CD4-positive, alpha-beta T cell (primary cell): Measurements from ENCODE around the gene VBP1. TPM values are rescaled to one million over a fixed set of nuclear protein-coding genes. Genes with fewer than 3 reads are reported as not detected.
A peak's percentile ranks its signal among the peaks of the same experiment; 100 is the strongest.

ENCODE experiments used
- ATAC-seq: fragments of 200-7000 bp; cut with Tn5 transposase; one replicate; pipeline ENCODE4 v1.10.0; 2022; ENCODE audit warnings: mild to moderate bottlenecking; ENCODE audit not compliant: poor library complexity
- CTCF ChIA-PET: fragments of 350-600 bp; sonication (Branson Sonifier 250); formaldehyde crosslinking; loops from one replicate; lab custom pipeline; 2021; ENCODE audit warnings: antibody characterized with exemption, inconsistent platforms; lab: Charles Lee
- POLR2A ChIA-PET: fragments of 350-600 bp; sonication (Branson Sonifier 250); formaldehyde crosslinking; loops from one replicate; lab custom pipeline; 2021; ENCODE audit warnings: antibody characterized with exemption, inconsistent platforms; lab: Charles Lee
- DNase-seq, 14 experiments: peaks; one replicate each; pipeline ENCODE4 v3.0.0-alpha.2; 2013 to 2020; ENCODE audit warnings: mixed read lengths in 2 of 14
- H3K27ac ChIP-seq, 2 donors: one replicate each; pipeline versions ENCODE4 v1.5.1 to v1.7.0; 2013; ENCODE audit warnings: low read length in 2 of 2, low read depth in 1 of 2, mild to moderate bottlenecking in 1 of 2
- H3K27me3 ChIP-seq, 2 experiments: 1 replicate in 1 of 2; 2 replicates in 1 of 2; pipeline versions ENCODE4 v1.6.1 to v1.7.0; 2013; ENCODE audit warnings: low read length in 2 of 2, control low read depth in 1 of 2, mild to moderate bottlenecking in 1 of 2, moderate library complexity in 1 of 2; ENCODE audit not compliant: insufficient read depth in 2 of 2, control insufficient read depth in 1 of 2
- H3K36me3 ChIP-seq: one replicate; pipeline ENCODE4 v1.6.1; 2013; ENCODE audit warnings: low read length, control low read depth; ENCODE audit not compliant: insufficient read depth
- H3K4me1 ChIP-seq: one replicate; pipeline ENCODE4 v1.6.1; 2013; ENCODE audit warnings: low read length, control low read depth; ENCODE audit not compliant: insufficient read depth
- H3K4me3 ChIP-seq: one replicate; pipeline ENCODE4 v1.5.1; 2013; ENCODE audit warnings: mild to moderate bottlenecking, low read length, moderate library complexity
- H3K9me3 ChIP-seq, 2 experiments: 1 replicate in 1 of 2; 2 replicates in 1 of 2; pipeline versions ENCODE4 v1.6.1 to v1.7.0; 2013; ENCODE audit warnings: low read length in 2 of 2, mild to moderate bottlenecking in 2 of 2, control low read depth in 1 of 2, moderate library complexity in 1 of 2; ENCODE audit not compliant: control insufficient read depth in 1 of 2, insufficient read depth in 1 of 2
- H3K27ac Mint-ChIP-seq: one replicate; pipeline ENCODE4 v1.8.0; 2020; ENCODE audit warnings: mixed read lengths
- H3K27me3 Mint-ChIP-seq: one replicate; pipeline ENCODE4 v1.8.0; 2021; ENCODE audit warnings: mixed read lengths
- H3K36me3 Mint-ChIP-seq: one replicate; pipeline ENCODE4 v1.8.0; 2021; ENCODE audit warnings: low read depth, mixed read lengths
- H3K4me1 Mint-ChIP-seq: one replicate; pipeline ENCODE4 v1.8.0; 2021; ENCODE audit warnings: low read depth, mixed read lengths
- H3K4me3 Mint-ChIP-seq: one replicate; pipeline ENCODE4 v1.8.0; 2020; ENCODE audit warnings: mild to moderate bottlenecking, mixed read lengths
- H3K9me3 Mint-ChIP-seq: one replicate; pipeline ENCODE4 v1.8.0; 2020; ENCODE audit warnings: mixed read lengths
- intact Hi-C, 2 experiments: fragments of 100-400 bp; cut with DNase I in 1 of 2; cut with micrococcal nuclease in 1 of 2; formaldehyde crosslinking; loops; one replicate each; pipeline versions ENCODE4 v1.15.1 to v1.9.0; 2023 to 2025; cut with DNase I, micrococcal nuclease
- total RNA-seq, 174 experiments: library from RNA in 2 of 174; stranded (reverse) in 2 of 174; gene quantifications; one replicate each; pipeline ENCODE4 v1.2.3 and lab custom pipeline; 2021 to 2026
- TF ChIP-seq, protein P1 (sequence below): fragments of 200-600 bp; IDR thresholded peaks from one replicate; pipeline ENCODE4 v1.8.0; 2022; ENCODE audit warnings: antibody characterized with exemption, mild to moderate bottlenecking

Gene VBP1
- total RNA-seq, 2 experiments from 2014 or later, result 8.5 to 8.7 TPM

DNA sequence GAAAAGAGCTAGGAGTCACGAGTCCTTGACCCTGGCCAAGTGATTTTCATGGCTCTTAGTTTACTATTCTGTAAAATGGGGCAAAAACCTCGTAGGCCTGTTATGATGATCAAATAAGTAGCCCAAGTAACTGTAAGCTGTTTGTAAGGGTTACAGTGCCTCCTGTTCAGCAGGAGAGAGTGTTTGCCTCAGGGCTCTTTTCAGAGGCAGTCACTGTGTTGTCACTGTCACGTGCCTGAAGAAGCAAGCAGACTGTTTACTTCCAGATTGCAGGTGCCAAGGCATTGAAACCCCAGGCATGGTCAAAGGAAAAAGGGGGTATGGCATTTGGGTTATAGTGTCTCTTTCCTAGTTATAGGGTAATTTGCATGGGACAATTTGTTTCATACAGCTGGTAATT is 43.5 kb downstream of the VBP1 start:
- Histone ChIP-seq H3K27ac (no peak overlapping the region), H3K27me3 (no peaks in the 10 kb centered on the region), H3K4me3 (no peak overlapping the region), H3K4me1 (peaks cover 5% of the 10 kb centered on the region), H3K9me3 (no peaks in the 10 kb centered on the region), H3K36me3 (peaks cover 14% of the 10 kb centered on the region)
- DNase-seq (no peak), ATAC-seq (no peak)
- intact Hi-C loops, result loop anchor here (5.0 kb wide), 1 partner anchor 42 kb away; the partner anchor contains the start of gene VBP1 (in 2 of the 2)
- no peak overlapping the region for H3K27ac Mint-ChIP-seq
- H3K27me3 Mint-ChIP-seq, result no peaks in the 10 kb centered on the region
- CTCF ChIA-PET, result no interaction called here
- H3K9me3 Mint-ChIP-seq, result no peaks in the 10 kb centered on the region
- peaks cover 21% of the 10 kb centered on the region for H3K36me3 Mint-ChIP-seq
- peaks cover 55% of the 10 kb centered on the region for H3K4me1 Mint-ChIP-seq
- POLR2A ChIA-PET, result no interaction called here
- no peak overlapping the region for H3K4me3 Mint-ChIP-seq
- TF ChIP-seq, protein P1, sequence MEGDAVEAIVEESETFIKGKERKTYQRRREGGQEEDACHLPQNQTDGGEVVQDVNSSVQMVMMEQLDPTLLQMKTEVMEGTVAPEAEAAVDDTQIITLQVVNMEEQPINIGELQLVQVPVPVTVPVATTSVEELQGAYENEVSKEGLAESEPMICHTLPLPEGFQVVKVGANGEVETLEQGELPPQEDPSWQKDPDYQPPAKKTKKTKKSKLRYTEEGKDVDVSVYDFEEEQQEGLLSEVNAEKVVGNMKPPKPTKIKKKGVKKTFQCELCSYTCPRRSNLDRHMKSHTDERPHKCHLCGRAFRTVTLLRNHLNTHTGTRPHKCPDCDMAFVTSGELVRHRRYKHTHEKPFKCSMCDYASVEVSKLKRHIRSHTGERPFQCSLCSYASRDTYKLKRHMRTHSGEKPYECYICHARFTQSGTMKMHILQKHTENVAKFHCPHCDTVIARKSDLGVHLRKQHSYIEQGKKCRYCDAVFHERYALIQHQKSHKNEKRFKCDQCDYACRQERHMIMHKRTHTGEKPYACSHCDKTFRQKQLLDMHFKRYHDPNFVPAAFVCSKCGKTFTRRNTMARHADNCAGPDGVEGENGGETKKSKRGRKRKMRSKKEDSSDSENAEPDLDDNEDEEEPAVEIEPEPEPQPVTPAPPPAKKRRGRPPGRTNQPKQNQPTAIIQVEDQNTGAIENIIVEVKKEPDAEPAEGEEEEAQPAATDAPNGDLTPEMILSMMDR, result no peak

DNA sequence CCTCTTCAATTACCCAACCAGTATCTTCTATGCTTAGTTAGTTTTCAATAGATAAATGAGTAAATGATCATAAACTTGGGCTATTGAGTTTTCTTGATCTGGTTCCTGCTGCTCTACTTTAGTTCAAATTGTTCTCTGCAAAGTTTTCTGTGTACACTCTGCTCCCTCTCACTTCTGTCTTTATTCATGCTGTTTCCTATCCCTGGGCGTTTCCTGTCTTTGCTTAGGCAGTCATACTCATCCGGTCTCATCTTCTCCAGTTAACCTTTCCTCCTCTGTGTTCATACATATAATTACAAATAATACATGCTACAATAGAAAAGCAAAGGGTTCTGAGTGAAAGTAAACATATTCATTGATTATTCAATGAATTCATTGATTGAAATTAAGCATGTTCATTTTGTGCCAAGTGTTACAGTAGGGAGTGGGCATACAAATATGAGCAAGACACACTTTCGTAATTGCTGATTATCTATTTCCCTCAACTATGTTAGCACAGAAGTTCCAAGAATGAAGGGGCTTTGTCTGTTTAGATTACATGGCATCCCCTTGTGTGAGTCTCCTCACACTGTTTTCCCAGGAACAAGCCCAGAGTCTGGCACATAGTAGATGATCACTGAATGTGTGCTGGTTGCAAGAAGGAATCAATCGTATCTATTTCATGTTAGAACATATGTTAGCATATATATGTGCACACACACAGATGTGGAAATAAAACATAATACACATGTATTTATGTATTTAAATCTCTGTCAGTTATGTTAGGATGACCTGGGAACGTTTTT is 46.9 kb downstream of the VBP1 start:
- Histone ChIP-seq H3K9me3 (no peaks in the 10 kb centered on the region), H3K36me3 (peaks cover 14% of the 10 kb centered on the region), H3K4me3 (peak overlapping the region; percentile 72), H3K27ac (peak overlapping the region; percentile 81 to 84), H3K4me1 (peaks cover 5% of the 10 kb centered on the region), H3K27me3 (no peaks in the 10 kb centered on the region)
- Mint-ChIP-seq H3K36me3 (peaks cover 16% of the 10 kb centered on the region), H3K4me3 (peak overlapping the region; percentile 74), H3K27me3 (no peaks in the 10 kb centered on the region), H3K4me1 (peaks cover 38% of the 10 kb centered on the region), H3K27ac (peak overlapping the region; percentile 77), H3K9me3 (no peaks in the 10 kb centered on the region)
- peak in 3 of 14 experiments; percentile 35 to 57 (median 37) for DNase-seq
- CTCF ChIA-PET, result interaction anchor here (2.1 kb wide), 1 partner anchor 47 kb away, joined by 6 read pairs; the partner anchor contains the start of gene VBP1
- TF ChIP-seq, protein P1, result no peak
- ATAC-seq, result peak; percentile 48
- POLR2A ChIA-PET, result interaction anchor here (1.6 to 3.3 kb wide), 2 partner anchors 46 to 236 kb away, joined by 4 to 13 read pairs; partner anchors contain the start of genes FUNDC2 and VBP1
- intact Hi-C loops, result loop anchor here (5.0 kb wide), 1 partner anchor 46 kb away; the partner anchor contains the start of gene VBP1 (in 2 of the 2)

DNA sequence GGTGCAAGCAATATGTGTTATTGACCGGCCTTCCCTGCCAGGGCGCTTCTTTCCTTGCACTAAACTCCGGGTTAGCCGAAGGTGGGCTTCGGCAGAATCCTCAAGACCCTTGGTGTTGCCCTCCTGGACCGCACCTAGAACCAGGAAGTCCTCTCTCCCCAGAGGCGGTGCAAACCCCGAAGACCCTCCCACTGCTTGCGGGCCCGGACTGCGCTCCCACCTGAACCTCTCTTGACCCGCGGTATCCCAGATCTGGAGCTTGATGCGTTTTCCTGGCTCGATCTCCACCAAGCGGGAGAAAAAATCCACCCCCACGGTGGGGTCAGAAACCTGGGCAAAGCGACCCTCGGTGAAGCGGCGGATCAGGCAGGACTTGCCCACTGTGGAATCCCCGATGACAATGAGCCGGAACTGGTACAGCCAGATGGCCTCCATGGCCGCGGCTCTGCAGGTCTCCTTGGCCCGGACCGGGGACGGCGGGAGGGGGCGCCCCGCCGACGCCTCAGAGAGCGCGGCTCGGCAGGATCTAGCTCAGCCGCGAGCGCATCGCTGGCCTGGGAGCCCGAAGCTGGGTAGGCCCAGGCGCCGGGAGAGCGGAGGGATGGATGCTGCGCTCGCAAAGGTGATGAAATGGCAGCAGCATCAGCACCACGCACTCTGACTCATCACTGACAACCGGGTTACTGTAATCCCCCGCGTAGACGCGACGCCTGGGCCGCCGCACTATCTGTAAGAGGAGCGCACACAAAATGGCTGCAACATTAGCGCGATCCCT is 47.8 kb downstream of the VBP1 start, which contains the start of gene RAB39B:
Gene RAB39B, minus strand, starts transcription at position 638 of the 775 bp plus-strand sequence. Its CDS starts 203 bp downstream, at position 435.
- peaks cover 5% of the 10 kb centered on the region for H3K4me1 ChIP-seq
- CTCF ChIA-PET, result interaction anchor here (2.1 kb wide), 1 partner anchor 48 kb away, joined by 6 read pairs; the partner anchor contains the start of gene VBP1
- peaks cover 14% of the 10 kb centered on the region for H3K36me3 ChIP-seq
- Mint-ChIP-seq H3K9me3 (no peaks in the 10 kb centered on the region), H3K27ac (peak within 1 kb of the TSS; percentile 77), H3K27me3 (no peaks in the 10 kb centered on the region), H3K4me3 (peak within 1 kb of the TSS; percentile 74), H3K36me3 (peaks cover 16% of the 10 kb centered on the region), H3K4me1 (peaks cover 37% of the 10 kb centered on the region)
- peak; percentile 43 to 87 (median 63) for DNase-seq
- H3K27ac ChIP-seq, result peak within 1 kb of the TSS; percentile 81 to 84
- intact Hi-C loops, result loop anchor here (5.0 kb wide), 1 partner anchor 47 kb away; the partner anchor contains the start of gene VBP1 (in 2 of the 2)
- no peaks in the 10 kb centered on the region for H3K27me3 ChIP-seq
- no peaks in the 10 kb centered on the region for H3K9me3 ChIP-seq
- ATAC-seq, result peak; percentile 88
- peak within 1 kb of the TSS; percentile 72 for H3K4me3 ChIP-seq
- TF ChIP-seq, protein P1, result no peak
- POLR2A ChIA-PET, result interaction anchor here (1.0 to 3.3 kb wide), 3 partner anchors 11 to 237 kb away, joined by 3 to 13 read pairs (median 4); partner anchors contain the start of genes FUNDC2 and VBP1
